ENCODE measurements around the gene ZNF710. TPM values are rescaled to one million over a fixed set of nuclear protein-coding genes. Genes with fewer than 3 reads are reported as not detected.
A peak's percentile ranks its signal among the peaks of the same experiment; 100 is the strongest.

ZNF710 gene
- total and polyA plus RNA-seq, 2 of the 13 experiments (the other 11 are each of a cell fraction or from before 2014, with no cell fraction given): 4.7 to 20.6 TPM

DNA sequence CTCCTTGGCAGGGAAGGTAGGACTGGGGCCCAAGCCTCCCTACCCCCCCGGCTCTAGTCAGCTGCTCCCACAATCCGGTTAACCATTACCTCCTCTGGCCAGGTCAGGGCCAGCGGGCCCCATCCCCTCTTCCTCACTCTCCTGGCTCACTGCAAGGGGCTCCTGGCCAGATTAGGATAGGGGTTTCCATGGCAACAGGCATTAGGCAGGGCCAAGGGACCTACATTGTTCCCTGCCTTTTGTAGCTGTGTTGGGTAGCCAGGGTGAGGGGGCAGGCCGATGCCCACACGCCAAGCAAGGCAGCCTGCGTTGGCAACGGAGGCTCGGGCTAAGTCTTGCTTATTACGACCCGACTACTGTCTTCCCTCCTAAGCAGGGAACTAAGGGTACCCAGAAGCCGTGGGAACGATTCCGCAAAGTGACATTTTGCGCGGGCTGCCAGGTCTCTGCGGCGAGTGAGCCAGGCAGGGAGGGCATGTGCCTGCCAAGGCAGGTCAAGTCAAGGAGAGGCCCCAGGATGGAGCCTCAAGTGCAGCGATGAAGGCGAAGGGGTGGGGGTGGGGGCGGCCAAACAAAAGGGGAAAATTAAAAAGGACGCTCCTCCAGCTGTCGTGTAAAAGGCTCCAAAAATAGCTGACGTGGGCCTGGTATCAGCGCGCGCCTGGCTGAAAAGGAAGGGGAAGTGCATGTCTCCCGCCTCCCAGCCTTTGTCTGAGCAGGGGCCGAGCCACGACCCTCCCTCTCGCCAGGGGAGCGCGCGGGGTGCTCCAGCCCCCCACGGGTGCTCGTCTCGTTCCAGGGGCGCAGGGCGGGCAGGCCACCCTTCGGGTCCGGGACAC lies 100.2 kb downstream of the ZNF710 start:
- Histone ChIP-seq H3K9me3 (ENCODE audit: low read length) (no peaks in the 10 kb centered on the region), H3K79me2 (ENCODE audit: insufficient read depth, low read length) (peaks cover 7% of the 10 kb centered on the region), H3K4me2 (ENCODE audit: low read depth, low read length) (peak overlapping the region; percentile 85), H2AFZ (ENCODE audit: low read length) (no peak overlapping the region), H3K27me3 (ENCODE audit: control insufficient read depth in 1 of 2, insufficient read depth in 2 of 2, low read length in 2 of 2) (peaks cover 0 to 1% of the 10 kb centered on the region in 2 experiments; a peak in 1 of 5 replicates), H4K20me1 (ENCODE audit: insufficient read depth, low read length) (peaks cover 11% of the 10 kb centered on the region; the same call in 1 of the 2 replicates), H3K4me3 (replicated peaks in 1 of 3; ENCODE audit: insufficient read depth in 1 of 3, low read depth in 2 of 3, low read length in 3 of 3) (peak overlapping the region; percentile 76 to 84 (median 77)), H3K9ac (ENCODE audit: insufficient read depth, low read depth, low read length) (peak overlapping the region; percentile 80), H3K27ac (ENCODE audit: extremely low read length, insufficient read depth, low read length) (peak overlapping the region; percentile 76), H3K4me1 (ENCODE audit: insufficient read depth, low read length) (peaks cover 71% of the 10 kb centered on the region), H3K36me3 (replicated peaks in 1 of 2; ENCODE audit: control insufficient read depth in 1 of 2, insufficient read depth in 2 of 2, low read length in 2 of 2) (no peaks in the 10 kb centered on the region)
- 7% methylated on average over 25 of the region's 40 CpGs for WGBS (ENCODE audit: low lambda C conversion rate)
- CTCF ChIA-PET (ENCODE audit: low intra/inter-chr PET ratio, low total read pairs): no interaction called here
- in situ Hi-C loops (cut with HindIII; ENCODE audit: extremely low pct_ligation_motif_present, low pct_unique_long_range_greater_than_20kb): no loop called here
- ATAC-seq (peak; percentile 20), FAIRE-seq (peak; percentile 83), DNase-seq (ENCODE audit: low spot score) (no peak)
- POLR2A ChIA-PET: interaction anchor here (0.7 to 2.1 kb wide), 4 partner anchors 9 to 189 kb away, joined by 3 to 7 read pairs (median 6); partner anchors contain the start of gene ARPIN
- intact Hi-C loops (cut with micrococcal nuclease; ENCODE audit: unreplicated experiment): no loop called here
- TSS peak; percentile 61 for BruUV-seq (replicated peaks)
- TF ChIP-seq ZNF569 (CRISPR knock-in tag; IDR thresholded peaks at IDR 0.05; ENCODE audit: borderline replicate concordance): no peak
- TF ChIP-seq, protein P1, sequence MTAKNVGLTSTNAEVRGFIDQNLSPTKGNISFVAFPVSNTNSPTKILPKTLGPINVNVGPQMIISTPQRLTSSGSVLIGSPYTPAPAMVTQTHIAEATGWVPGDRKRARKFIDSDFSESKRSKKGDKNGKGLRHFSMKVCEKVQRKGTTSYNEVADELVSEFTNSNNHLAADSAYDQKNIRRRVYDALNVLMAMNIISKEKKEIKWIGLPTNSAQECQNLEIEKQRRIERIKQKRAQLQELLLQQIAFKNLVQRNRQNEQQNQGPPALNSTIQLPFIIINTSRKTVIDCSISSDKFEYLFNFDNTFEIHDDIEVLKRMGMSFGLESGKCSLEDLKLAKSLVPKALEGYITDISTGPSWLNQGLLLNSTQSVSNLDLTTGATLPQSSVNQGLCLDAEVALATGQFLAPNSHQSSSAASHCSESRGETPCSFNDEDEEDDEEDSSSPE (CRISPR knock-in tag; IDR thresholded peaks at IDR 0.05): peak; percentile 29; the same call in 1 of the 2 replicates
- TF ChIP-seq, protein P2, sequence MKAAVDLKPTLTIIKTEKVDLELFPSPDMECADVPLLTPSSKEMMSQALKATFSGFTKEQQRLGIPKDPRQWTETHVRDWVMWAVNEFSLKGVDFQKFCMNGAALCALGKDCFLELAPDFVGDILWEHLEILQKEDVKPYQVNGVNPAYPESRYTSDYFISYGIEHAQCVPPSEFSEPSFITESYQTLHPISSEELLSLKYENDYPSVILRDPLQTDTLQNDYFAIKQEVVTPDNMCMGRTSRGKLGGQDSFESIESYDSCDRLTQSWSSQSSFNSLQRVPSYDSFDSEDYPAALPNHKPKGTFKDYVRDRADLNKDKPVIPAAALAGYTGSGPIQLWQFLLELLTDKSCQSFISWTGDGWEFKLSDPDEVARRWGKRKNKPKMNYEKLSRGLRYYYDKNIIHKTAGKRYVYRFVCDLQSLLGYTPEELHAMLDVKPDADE (CRISPR knock-in tag; IDR thresholded peaks at IDR 0.05): no peak
- TF ChIP-seq ZFP36 (IDR thresholded peaks at IDR 0.05; ENCODE audit: borderline replicate concordance, low read depth, low read length, partially characterized antibody): no peak
- TF ChIP-seq, protein P3, sequence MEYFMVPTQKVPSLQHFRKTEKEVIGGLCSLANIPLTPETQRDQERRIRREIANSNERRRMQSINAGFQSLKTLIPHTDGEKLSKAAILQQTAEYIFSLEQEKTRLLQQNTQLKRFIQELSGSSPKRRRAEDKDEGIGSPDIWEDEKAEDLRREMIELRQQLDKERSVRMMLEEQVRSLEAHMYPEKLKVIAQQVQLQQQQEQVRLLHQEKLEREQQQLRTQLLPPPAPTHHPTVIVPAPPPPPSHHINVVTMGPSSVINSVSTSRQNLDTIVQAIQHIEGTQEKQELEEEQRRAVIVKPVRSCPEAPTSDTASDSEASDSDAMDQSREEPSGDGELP (IDR thresholded peaks at IDR 0.05; ENCODE audit: borderline replicate concordance, low read depth): peak; percentile 95
- no peak for TF ChIP-seq DNMT1 (CRISPR knock-in tag; IDR thresholded peaks at IDR 0.05)
- TF ChIP-seq, protein P4, sequence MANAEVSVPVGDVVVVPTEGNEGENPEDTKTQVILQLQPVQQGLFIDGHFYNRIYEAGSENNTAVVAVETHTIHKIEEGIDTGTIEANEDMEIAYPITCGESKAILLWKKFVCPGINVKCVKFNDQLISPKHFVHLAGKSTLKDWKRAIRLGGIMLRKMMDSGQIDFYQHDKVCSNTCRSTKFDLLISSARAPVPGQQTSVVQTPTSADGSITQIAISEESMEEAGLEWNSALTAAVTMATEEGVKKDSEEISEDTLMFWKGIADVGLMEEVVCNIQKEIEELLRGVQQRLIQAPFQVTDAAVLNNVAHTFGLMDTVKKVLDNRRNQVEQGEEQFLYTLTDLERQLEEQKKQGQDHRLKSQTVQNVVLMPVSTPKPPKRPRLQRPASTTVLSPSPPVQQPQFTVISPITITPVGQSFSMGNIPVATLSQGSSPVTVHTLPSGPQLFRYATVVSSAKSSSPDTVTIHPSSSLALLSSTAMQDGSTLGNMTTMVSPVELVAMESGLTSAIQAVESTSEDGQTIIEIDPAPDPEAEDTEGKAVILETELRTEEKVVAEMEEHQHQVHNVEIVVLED (CRISPR knock-in tag; IDR thresholded peaks at IDR 0.05; ENCODE audit: borderline replicate concordance): no peak
- TF ChIP-seq SNAPC2 (CRISPR knock-in tag; IDR thresholded peaks at IDR 0.05): no peak
- TF ChIP-seq, protein P5, sequence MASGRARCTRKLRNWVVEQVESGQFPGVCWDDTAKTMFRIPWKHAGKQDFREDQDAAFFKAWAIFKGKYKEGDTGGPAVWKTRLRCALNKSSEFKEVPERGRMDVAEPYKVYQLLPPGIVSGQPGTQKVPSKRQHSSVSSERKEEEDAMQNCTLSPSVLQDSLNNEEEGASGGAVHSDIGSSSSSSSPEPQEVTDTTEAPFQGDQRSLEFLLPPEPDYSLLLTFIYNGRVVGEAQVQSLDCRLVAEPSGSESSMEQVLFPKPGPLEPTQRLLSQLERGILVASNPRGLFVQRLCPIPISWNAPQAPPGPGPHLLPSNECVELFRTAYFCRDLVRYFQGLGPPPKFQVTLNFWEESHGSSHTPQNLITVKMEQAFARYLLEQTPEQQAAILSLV (CRISPR knock-in tag; IDR thresholded peaks at IDR 0.05; ENCODE audit: borderline replicate concordance): 0 out of 2 replicates have a peak, but pooled peaks have one; percentile 18
- TF ChIP-seq, protein P6, sequence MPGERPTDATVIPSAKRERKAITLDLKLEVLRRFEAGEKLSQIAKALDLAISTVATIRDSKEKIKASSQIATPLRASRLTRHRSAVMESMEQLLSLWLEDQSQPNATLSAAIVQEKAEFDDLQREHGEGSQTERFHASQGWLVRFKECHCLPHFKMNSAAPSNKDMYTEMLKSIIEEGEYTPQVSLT (CRISPR knock-in tag; IDR thresholded peaks at IDR 0.05; ENCODE audit: borderline replicate concordance, low read depth): no peak
- 0 out of 2 replicates have a peak, but pooled peaks have one; percentile 23 for TF ChIP-seq ISL2 (CRISPR knock-in tag; IDR thresholded peaks at IDR 0.05)
- no peak for TF ChIP-seq ETV6 (CRISPR knock-in tag; conservative IDR thresholded peaks at IDR 0.05)
- TF ChIP-seq, protein P7, sequence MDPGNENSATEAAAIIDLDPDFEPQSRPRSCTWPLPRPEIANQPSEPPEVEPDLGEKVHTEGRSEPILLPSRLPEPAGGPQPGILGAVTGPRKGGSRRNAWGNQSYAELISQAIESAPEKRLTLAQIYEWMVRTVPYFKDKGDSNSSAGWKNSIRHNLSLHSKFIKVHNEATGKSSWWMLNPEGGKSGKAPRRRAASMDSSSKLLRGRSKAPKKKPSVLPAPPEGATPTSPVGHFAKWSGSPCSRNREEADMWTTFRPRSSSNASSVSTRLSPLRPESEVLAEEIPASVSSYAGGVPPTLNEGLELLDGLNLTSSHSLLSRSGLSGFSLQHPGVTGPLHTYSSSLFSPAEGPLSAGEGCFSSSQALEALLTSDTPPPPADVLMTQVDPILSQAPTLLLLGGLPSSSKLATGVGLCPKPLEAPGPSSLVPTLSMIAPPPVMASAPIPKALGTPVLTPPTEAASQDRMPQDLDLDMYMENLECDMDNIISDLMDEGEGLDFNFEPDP (CRISPR knock-in tag; conservative IDR thresholded peaks at IDR 0.05): no peak

Data from HepG2 (cell line).